ENCODE measurements around the gene IGFBP6.
A peak's percentile ranks its signal among the peaks of the same experiment; 100 is the strongest.
"Not testable (repeated sequence)": the region's sequence is repeated elsewhere in the genome, so short reads cannot be mapped to it uniquely, and the experiment has no call there.

IGFBP6 gene

GRCh38 chr12:53071591-53072551 is 25.6 kb upstream of the IGFBP6 start:
- DNase-seq: no peak

- DNase-seq: no peak
These were observed 23.6 kb upstream of the IGFBP6 start for GRCh38 chr12:53073881-53074280.

GRCh38 chr12:53074283-53074998 is 23.0 kb upstream of the IGFBP6 start:
- no peak for DNase-seq

- DNase-seq: no peak
These were observed 22.5 kb upstream of the IGFBP6 start for GRCh38 chr12:53074999-53075370.

- DNase-seq: no peak
These were observed 21.0 kb upstream of the IGFBP6 start for GRCh38 chr12:53076461-53076860.

GRCh38 chr12:53077030-53077429 is 20.4 kb upstream of the IGFBP6 start:
- DNase-seq: no peak

- DNase-seq: peak; percentile 52
These were observed 18.8 kb upstream of the IGFBP6 start for GRCh38 chr12:53078425-53079225.

- DNase-seq: peak; percentile 97
These were observed 18.0 kb upstream of the IGFBP6 start, which contains the start of gene SPRYD3 for GRCh38 chr12:53079226-53080117. Gene SPRYD3 (minus strand): TSS chr12:53079390. CDS start chr12:53079333, 57 bp downstream.

- DNase-seq: no peak
These were observed 14.8 kb upstream of the IGFBP6 start for GRCh38 chr12:53082637-53083175.

GRCh38 chr12:53086361-53086760 is 11.1 kb upstream of the IGFBP6 start:
- no peak for DNase-seq

GRCh38 chr12:53090105-53090504 is 7.4 kb upstream of the IGFBP6 start:
- DNase-seq: no peak

- DNase-seq: no peak
These were observed 6.9 kb upstream of the IGFBP6 start for GRCh38 chr12:53090554-53090953.

GRCh38 chr12:53091756-53092155 is 5.7 kb upstream of the IGFBP6 start:
- DNase-seq: no peak

GRCh38 chr12:53093777-53094393 is 3.6 kb upstream of the IGFBP6 start:
- DNase-seq: no peak

- DNase-seq: no peak
These were observed 3.1 kb upstream of the IGFBP6 start for GRCh38 chr12:53094394-53094787.

GRCh38 chr12:53094796-53095595 is 2.5 kb upstream of the IGFBP6 start:
- DNase-seq: not testable (repeated sequence)

GRCh38 chr12:53095596-53095895 is 1.9 kb upstream of the IGFBP6 start:
- not testable (repeated sequence) for DNase-seq

GRCh38 chr12:53096089-53096741 is 1.3 kb upstream of the IGFBP6 start:
- DNase-seq: no peak

- DNase-seq: no peak
These were observed 708 bp upstream of the IGFBP6 start for GRCh38 chr12:53096759-53097158.

- DNase-seq: no peak
These were observed 282 bp upstream of the IGFBP6 start for GRCh38 chr12:53097207-53097563.
